HL-60 (cell line): ENCODE measurements around the gene COBL.

Experiments used
- GABPA ChIP-seq: IDR thresholded peaks from 2 replicates; pipeline ENCODE4 v1.6.1; 2012; ENCODE audit warnings: low read depth
- TF ChIP-seq, protein P1 (sequence below): IDR thresholded peaks from one replicate; pipeline ENCODE4 v1.5.1; 2011; ENCODE audit warnings: low read length, control low read depth, inconsistent platforms; ENCODE audit not compliant: insufficient read depth
- TF ChIP-seq, protein P2 (sequence below): IDR thresholded peaks from 2 replicates; pipeline ENCODE4 v1.6.1; 2012; ENCODE audit warnings: low read depth; ENCODE audit not compliant: insufficient replicate concordance

DNA sequence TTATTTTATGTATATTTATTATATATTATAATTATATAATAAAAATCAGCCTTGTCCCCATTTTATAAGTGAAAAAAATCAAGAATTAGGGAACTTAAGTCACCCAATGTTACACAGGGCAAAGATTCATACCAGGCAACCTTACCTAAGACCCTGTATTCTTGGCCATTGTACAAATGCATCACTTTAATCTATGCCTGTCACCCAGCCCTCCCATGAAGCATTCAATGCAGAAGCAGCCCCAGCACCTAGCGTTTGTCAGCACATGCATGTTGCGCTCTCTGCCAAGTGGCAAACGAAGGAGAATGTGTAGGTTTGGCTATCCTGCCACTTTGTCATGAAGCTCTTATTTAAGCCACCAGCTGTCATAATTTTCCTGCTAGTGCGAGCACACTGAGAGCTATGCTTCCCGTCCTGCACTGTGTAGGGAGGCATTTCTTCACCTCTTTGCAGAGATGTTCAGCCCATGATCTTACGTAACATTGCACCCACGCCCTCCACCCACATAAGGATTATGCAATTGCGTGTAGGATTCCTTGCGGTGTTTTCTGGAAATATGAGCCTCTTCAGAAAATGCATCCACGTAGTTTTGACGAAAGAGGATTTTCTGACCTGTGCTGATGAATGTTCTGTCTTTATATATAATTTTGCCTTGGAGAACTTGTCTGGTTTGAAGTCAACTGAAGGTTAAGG lies 7.7 kb upstream of the COBL start:
- TF ChIP-seq, protein P1, sequence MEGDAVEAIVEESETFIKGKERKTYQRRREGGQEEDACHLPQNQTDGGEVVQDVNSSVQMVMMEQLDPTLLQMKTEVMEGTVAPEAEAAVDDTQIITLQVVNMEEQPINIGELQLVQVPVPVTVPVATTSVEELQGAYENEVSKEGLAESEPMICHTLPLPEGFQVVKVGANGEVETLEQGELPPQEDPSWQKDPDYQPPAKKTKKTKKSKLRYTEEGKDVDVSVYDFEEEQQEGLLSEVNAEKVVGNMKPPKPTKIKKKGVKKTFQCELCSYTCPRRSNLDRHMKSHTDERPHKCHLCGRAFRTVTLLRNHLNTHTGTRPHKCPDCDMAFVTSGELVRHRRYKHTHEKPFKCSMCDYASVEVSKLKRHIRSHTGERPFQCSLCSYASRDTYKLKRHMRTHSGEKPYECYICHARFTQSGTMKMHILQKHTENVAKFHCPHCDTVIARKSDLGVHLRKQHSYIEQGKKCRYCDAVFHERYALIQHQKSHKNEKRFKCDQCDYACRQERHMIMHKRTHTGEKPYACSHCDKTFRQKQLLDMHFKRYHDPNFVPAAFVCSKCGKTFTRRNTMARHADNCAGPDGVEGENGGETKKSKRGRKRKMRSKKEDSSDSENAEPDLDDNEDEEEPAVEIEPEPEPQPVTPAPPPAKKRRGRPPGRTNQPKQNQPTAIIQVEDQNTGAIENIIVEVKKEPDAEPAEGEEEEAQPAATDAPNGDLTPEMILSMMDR, result no peak
- TF ChIP-seq GABPA, result no peak
- TF ChIP-seq, protein P2, sequence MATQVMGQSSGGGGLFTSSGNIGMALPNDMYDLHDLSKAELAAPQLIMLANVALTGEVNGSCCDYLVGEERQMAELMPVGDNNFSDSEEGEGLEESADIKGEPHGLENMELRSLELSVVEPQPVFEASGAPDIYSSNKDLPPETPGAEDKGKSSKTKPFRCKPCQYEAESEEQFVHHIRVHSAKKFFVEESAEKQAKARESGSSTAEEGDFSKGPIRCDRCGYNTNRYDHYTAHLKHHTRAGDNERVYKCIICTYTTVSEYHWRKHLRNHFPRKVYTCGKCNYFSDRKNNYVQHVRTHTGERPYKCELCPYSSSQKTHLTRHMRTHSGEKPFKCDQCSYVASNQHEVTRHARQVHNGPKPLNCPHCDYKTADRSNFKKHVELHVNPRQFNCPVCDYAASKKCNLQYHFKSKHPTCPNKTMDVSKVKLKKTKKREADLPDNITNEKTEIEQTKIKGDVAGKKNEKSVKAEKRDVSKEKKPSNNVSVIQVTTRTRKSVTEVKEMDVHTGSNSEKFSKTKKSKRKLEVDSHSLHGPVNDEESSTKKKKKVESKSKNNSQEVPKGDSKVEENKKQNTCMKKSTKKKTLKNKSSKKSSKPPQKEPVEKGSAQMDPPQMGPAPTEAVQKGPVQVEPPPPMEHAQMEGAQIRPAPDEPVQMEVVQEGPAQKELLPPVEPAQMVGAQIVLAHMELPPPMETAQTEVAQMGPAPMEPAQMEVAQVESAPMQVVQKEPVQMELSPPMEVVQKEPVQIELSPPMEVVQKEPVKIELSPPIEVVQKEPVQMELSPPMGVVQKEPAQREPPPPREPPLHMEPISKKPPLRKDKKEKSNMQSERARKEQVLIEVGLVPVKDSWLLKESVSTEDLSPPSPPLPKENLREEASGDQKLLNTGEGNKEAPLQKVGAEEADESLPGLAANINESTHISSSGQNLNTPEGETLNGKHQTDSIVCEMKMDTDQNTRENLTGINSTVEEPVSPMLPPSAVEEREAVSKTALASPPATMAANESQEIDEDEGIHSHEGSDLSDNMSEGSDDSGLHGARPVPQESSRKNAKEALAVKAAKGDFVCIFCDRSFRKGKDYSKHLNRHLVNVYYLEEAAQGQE, result no peak
